OCI-LY1 (cell line): ENCODE results near the gene HMCN2.

ENCODE experiments used
- EZH2 ChIP-seq: fragments of 200-600 bp; sonication (generic), shearing (Covaris generic); IDR thresholded peaks from 2 replicates; pipeline ENCODE4 v1.8.0; 2017; ENCODE audit warnings: borderline replicate concordance, mixed run types, mild to moderate bottlenecking, antibody characterized with exemption, low read length, moderate library complexity, mixed read lengths
- TF ChIP-seq, protein P1 (sequence below): fragments of 200-600 bp; sonication (generic), shearing (Covaris generic); IDR thresholded peaks from 2 replicates; pipeline ENCODE4 v1.5.1; 2017; ENCODE audit warnings: mild to moderate bottlenecking, antibody characterized with exemption, low read length, moderate library complexity, mixed read lengths

DNA sequence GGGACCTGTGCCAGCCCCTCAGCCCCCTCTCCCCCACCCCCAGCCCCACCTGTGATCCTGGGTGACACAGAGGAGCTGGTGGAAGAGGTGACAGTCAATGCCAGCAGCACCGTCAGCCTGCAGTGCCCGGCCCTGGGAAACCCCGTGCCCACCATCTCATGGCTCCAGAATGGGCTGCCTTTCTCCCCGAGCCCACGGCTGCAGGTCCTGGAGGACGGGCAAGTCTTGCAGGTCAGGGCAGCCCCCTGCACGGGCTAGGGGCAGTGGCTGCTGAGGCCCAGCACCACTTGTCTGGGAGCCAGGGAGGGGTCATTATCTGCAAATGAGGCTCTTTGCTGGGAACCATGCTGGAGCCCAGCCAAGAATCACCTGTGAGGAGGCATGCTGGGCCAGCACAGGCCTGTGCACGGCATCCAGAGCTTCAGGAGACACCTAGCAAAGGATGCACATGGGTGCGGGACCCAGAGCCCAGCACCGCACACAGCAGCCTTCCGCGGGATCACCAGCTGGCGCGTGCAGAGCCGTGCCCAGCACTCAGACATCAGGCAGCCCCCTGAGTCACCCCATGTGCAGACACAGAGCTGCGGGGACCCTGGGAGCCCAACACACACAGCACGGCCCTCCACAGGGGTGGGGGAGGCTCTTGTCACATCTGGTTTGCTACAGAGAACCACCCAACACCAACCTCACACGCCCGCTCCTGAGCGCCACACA is 117.2 kb downstream of the HMCN2 start:
- TF ChIP-seq, protein P1, sequence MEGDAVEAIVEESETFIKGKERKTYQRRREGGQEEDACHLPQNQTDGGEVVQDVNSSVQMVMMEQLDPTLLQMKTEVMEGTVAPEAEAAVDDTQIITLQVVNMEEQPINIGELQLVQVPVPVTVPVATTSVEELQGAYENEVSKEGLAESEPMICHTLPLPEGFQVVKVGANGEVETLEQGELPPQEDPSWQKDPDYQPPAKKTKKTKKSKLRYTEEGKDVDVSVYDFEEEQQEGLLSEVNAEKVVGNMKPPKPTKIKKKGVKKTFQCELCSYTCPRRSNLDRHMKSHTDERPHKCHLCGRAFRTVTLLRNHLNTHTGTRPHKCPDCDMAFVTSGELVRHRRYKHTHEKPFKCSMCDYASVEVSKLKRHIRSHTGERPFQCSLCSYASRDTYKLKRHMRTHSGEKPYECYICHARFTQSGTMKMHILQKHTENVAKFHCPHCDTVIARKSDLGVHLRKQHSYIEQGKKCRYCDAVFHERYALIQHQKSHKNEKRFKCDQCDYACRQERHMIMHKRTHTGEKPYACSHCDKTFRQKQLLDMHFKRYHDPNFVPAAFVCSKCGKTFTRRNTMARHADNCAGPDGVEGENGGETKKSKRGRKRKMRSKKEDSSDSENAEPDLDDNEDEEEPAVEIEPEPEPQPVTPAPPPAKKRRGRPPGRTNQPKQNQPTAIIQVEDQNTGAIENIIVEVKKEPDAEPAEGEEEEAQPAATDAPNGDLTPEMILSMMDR = no peak
- TF ChIP-seq EZH2 = no peak
